ENCODE data around the gene PRR16.

Gene PRR16

DNA sequence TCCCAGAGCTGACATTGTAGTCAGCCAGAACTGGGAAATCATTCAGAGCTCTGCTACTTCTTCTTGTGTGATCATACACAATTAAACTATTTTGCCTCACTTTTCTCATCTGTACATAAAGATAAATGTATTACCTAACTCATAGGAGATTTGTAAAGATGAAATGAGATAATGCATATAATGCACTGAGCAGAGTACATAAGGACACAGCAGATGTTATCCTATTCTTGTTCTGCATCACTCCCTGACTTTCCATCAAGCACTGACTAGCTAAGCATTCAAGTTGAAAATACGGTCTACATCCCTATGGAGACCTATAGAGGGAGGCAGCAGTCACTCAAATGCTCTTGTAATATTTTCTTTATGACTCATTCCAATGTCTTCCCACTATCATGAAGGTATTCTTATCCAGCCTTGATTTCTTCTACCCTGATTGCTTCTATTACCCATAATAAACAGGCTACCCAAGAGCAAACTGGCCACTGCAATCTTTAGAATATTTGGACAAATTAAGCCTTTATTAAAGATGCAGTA, 16.3 kb upstream of the PRR16 start:
- TF ChIP-seq FOXP2 (optimal IDR thresholded peaks at IDR 0.05; ENCODE audit: borderline replicate concordance, extremely low read depth, extremely low read length, insufficient read depth) (no peak), SIN3A (IDR thresholded peaks at IDR 0.05; ENCODE audit: borderline replicate concordance, insufficient read depth, low read length) (no peak), TAF1 (IDR thresholded peaks at IDR 0.05; ENCODE audit: borderline replicate concordance, insufficient read depth, low read length) (no peak), POLR2AphosphoS5 (IDR thresholded peaks at IDR 0.05; ENCODE audit: low read depth, low read length) (no peak)
- TF ChIP-seq, protein P1, sequence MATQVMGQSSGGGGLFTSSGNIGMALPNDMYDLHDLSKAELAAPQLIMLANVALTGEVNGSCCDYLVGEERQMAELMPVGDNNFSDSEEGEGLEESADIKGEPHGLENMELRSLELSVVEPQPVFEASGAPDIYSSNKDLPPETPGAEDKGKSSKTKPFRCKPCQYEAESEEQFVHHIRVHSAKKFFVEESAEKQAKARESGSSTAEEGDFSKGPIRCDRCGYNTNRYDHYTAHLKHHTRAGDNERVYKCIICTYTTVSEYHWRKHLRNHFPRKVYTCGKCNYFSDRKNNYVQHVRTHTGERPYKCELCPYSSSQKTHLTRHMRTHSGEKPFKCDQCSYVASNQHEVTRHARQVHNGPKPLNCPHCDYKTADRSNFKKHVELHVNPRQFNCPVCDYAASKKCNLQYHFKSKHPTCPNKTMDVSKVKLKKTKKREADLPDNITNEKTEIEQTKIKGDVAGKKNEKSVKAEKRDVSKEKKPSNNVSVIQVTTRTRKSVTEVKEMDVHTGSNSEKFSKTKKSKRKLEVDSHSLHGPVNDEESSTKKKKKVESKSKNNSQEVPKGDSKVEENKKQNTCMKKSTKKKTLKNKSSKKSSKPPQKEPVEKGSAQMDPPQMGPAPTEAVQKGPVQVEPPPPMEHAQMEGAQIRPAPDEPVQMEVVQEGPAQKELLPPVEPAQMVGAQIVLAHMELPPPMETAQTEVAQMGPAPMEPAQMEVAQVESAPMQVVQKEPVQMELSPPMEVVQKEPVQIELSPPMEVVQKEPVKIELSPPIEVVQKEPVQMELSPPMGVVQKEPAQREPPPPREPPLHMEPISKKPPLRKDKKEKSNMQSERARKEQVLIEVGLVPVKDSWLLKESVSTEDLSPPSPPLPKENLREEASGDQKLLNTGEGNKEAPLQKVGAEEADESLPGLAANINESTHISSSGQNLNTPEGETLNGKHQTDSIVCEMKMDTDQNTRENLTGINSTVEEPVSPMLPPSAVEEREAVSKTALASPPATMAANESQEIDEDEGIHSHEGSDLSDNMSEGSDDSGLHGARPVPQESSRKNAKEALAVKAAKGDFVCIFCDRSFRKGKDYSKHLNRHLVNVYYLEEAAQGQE (IDR thresholded peaks at IDR 0.05; ENCODE audit: insufficient read depth in 1 of 2, low read depth in 2 of 2, low read length in 2 of 2): no peak

DNA sequence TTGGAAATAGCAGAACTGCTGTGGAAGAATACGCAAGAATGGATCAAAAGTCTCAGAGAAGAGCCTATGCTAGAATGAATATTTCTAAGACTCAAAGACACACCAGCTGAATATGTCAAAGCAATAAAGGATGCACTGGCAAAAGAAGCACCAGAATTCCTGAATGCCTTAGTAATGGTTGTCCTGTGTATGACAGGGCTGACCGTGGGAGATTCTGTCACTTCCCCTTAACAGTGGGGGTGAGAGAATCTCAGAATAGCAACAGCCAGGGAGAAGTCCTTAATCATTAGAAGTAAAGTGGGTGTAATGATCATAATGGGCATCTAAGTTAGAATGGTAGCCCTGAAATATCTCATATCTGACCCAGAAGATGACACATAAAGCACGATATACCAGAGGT, 14.6 kb upstream of the PRR16 start:
- TF ChIP-seq TAF1 (IDR thresholded peaks at IDR 0.05; ENCODE audit: borderline replicate concordance, insufficient read depth, low read length) (no peak), SIN3A (IDR thresholded peaks at IDR 0.05; ENCODE audit: borderline replicate concordance, insufficient read depth, low read length) (no peak), FOXP2 (optimal IDR thresholded peaks at IDR 0.05; ENCODE audit: borderline replicate concordance, extremely low read depth, extremely low read length, insufficient read depth) (no peak), POLR2AphosphoS5 (IDR thresholded peaks at IDR 0.05; ENCODE audit: low read depth, low read length) (no peak)
- TF ChIP-seq, protein P1 (IDR thresholded peaks at IDR 0.05; ENCODE audit: insufficient read depth in 1 of 2, low read depth in 2 of 2, low read length in 2 of 2): no peak

DNA sequence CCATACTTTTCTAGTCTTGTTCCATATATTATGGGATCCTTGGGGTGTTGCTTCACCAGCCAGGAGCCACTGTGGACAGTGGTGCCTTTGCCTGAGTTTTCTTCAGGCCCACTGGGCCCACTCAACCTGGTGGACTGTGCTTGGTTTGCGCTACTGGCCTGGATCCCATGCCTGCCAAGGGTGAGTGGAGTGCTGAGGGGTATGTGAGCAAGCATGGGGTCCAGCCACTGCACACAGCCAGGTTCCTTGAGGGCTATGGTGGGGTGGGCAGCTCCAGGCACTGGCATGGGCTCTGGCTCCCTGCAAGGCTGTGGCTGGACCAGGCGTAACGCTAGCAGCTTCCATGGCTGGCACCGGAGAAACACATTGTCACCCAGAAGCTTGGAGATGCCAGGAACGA, 13.2 kb upstream of the PRR16 start:
- TF ChIP-seq TAF1 (IDR thresholded peaks at IDR 0.05; ENCODE audit: borderline replicate concordance, insufficient read depth, low read length) (no peak), SIN3A (IDR thresholded peaks at IDR 0.05; ENCODE audit: borderline replicate concordance, insufficient read depth, low read length) (no peak), POLR2AphosphoS5 (IDR thresholded peaks at IDR 0.05; ENCODE audit: low read depth, low read length) (no peak), FOXP2 (optimal IDR thresholded peaks at IDR 0.05; ENCODE audit: borderline replicate concordance, extremely low read depth, extremely low read length, insufficient read depth) (no peak)
- TF ChIP-seq, protein P1 (IDR thresholded peaks at IDR 0.05; ENCODE audit: insufficient read depth in 1 of 2, low read depth in 2 of 2, low read length in 2 of 2): no peak

DNA sequence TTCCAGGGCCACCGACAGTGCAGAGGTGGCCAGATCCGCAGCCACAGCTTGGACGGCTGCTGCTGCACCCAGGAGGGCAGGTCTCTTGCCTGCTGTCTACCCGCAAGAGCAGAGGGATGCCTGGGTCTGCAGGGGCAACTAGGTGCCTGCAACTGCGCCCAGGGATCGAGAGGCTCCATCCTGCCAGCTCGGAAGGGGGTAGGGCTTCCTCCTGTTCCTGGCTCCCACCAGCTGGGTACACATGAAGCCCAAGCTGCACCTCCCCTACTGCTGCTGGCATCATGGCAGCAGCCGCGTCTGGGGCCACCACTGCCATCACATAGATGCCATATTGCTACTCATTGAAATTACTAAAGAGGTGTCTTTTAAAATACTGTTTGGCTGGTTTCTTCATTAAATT, 12.7 kb upstream of the PRR16 start:
- TF ChIP-seq FOXP2 (optimal IDR thresholded peaks at IDR 0.05; ENCODE audit: borderline replicate concordance, extremely low read depth, extremely low read length, insufficient read depth): no peak
- no peak for TF ChIP-seq POLR2AphosphoS5 (IDR thresholded peaks at IDR 0.05; ENCODE audit: low read depth, low read length)
- no peak for TF ChIP-seq SIN3A (IDR thresholded peaks at IDR 0.05; ENCODE audit: borderline replicate concordance, insufficient read depth, low read length)
- TF ChIP-seq, protein P1 (IDR thresholded peaks at IDR 0.05; ENCODE audit: insufficient read depth in 1 of 2, low read depth in 2 of 2, low read length in 2 of 2): no peak
- TF ChIP-seq TAF1 (IDR thresholded peaks at IDR 0.05; ENCODE audit: borderline replicate concordance, insufficient read depth, low read length): no peak

DNA sequence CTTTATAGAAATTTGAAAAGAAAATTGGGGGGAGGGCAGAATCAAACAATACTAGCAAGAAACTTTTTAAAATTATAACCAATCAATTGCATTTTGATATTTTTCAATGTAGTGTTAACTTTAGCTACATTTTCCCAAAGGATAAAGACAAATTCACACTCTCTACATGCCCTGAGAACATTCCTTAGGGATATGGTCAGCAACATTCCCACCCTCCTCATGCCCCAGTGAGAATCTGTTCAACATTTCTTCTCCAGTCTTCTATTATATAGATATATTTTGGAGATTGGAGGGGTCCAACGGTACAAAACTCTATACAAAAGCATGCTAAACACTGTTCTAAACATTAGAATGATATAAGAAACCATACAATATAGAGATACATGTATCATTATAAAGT, 11.6 kb upstream of the PRR16 start:
- no peak for TF ChIP-seq SIN3A (IDR thresholded peaks at IDR 0.05; ENCODE audit: borderline replicate concordance, insufficient read depth, low read length)
- TF ChIP-seq, protein P1 (IDR thresholded peaks at IDR 0.05; ENCODE audit: insufficient read depth in 1 of 2, low read depth in 2 of 2, low read length in 2 of 2): no peak
- TF ChIP-seq TAF1 (IDR thresholded peaks at IDR 0.05; ENCODE audit: borderline replicate concordance, insufficient read depth, low read length): no peak
- TF ChIP-seq POLR2AphosphoS5 (IDR thresholded peaks at IDR 0.05; ENCODE audit: low read depth, low read length): no peak
- no peak for TF ChIP-seq FOXP2 (optimal IDR thresholded peaks at IDR 0.05; ENCODE audit: borderline replicate concordance, extremely low read depth, extremely low read length, insufficient read depth)
